Measurements from ENCODE around the gene DNAH5. TPM values are rescaled to one million over a fixed set of nuclear protein-coding genes. Genes with fewer than 3 reads are reported as not detected.
"Not testable (repeated sequence)": the region's sequence is repeated elsewhere in the genome, so short reads cannot be mapped to it uniquely, and the experiment has no call there.

DNAH5 gene
- total RNA-seq, 1 donor from 2014 or later = 0.07 TPM

DNA sequence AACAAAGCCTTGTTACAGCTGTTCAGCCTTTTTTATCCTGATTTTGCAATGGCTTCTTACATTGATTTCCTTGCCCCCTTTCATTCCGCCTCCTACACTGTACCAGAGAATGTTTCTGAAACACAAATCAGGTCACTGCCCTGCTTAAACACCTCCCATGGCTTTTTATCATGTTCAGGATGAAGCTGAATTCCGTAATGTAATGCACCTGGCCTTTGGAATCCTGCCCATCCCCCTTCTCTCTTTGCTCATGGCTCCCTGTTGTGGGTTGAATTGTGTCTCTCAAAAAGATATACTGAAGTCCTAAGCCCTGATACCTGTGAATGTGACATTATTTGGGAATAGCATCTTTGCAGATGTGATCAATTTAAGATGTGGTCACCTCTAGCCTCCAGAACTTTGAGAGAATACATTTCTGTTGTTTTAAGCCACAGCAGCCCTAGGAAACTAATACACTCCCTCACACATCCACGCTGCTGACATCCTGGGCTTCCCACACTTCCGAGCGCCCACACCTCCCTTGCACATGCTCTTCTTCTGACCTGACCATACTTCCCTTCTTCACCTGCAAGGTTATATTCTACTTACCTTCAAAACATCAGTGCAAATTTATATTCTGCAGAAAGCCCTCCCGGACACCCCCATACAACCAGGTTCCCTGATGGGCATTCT is 101.2 kb downstream of the DNAH5 start:
- no peak for DNase-seq (ENCODE audit: low read depth, low spot score)

DNA sequence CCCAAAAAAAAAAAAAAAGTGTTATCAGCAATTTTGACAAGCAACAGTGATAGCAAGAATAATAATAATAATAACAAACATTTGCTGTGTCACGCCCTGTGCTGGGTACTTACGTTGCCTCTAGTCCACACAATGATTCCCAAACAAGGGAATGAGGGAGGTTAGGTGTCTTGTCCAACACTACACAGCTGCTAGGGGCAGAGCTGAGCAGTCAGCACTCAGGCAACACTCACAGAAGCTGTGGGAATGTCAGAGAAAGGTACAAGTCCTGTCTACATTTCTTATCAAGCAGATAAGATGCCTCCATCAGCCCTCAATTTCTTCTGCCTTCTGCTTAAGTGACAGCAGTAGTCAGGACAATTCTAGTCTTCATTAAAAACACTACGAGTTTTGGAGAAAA is 111.0 kb downstream of the DNAH5 start:
- DNase-seq (ENCODE audit: low read depth, low spot score) = no peak

DNA sequence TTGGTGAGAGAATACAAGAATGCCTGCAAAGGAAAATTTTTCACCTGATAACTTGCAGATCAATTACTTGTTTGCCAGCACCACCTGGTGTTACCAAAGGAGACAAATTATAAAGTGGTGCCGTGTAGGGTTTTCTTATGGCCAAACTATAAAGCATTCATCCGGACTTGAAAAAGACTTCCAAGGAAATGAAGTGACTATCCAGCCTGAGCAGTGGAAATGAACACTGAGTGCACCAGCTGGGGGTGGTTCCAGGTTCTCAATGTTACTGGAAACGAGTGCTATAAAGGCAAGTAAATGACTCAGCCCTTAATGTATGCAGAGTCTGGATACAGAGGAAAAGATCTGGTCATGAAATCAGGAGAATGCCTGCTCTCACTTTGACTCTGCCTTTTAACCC is 113.1 kb downstream of the DNAH5 start:
- no peak for DNase-seq (ENCODE audit: low read depth, low spot score)

DNA sequence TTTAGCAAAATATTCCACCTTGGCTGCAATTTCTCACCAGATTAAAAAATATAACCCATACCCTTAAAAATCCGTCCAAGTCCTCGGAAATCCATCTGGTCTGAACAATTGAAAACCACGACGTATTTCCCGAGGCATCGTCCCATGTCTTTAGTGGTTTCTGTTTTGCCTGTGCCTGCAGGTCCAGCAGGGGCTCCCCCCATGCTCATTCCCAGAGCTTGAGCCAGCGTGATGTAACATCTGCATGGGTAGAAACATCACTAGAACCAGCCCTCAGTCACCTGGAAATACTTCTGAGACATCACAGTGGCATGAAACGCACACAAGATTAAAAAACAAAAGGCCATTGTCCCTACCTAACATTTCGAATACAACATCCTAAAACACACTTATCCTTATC is 114.0 kb downstream of the DNAH5 start:
- DNase-seq (ENCODE audit: low read depth, low spot score) = no peak

DNA sequence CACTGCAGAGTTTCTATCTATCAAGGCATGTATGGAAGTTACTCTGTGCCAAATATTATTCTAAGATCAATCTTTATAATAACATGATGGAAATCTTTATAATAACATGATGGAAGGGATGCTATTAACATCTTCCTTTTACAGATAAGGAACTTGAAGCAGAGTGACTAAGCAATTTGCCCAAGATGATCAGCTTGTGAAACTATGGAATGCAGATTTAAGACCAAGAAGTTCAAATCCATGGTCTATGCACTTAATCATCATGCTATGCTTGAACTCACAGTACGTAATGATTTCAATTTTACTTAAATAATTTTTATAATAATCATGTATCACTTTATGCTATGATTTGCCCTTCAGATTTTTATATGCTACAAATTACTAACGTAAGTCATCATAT is 123.1 kb downstream of the DNAH5 start:
- DNase-seq (ENCODE audit: low read depth, low spot score) = no peak

DNA sequence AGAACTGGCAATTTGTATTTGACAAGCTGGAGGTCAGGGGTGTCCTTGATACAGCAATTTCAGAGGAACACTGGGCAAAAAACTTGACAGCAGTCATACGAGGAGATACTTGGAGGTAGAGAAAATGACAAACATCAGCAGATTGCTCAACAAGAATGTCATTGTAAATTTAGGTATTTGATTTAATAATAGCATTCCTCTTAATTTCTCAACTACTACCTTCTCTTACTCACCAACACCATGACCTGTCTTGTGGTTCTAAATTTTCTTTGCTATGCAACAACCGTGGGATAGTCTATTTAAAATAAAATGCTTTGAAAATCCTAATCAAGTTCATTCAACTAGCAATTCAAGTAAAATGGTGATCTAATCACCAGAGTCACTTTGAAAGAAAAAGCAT is 128.4 kb downstream of the DNAH5 start:
- no peak for DNase-seq (ENCODE audit: low read depth, low spot score)

DNA sequence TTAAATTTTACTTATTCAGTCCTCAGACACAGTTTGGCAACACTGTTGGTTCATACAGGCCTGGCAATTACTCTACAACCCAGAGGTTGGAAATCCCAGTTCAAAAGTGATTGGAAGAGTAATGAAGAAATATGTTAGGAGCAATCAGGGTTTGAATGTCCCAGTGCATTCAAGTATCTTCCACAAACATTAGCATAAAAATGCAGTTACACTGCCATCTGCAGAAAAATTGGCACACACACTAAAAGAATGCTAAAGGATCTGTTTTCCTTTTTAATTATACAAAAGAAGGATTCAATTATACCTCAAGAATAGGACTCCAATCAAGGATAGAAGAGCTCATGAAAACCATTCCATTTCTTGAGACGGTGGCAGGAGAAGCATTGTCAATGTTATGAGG is 130.2 kb downstream of the DNAH5 start:
- DNase-seq (ENCODE audit: low read depth, low spot score) = no peak

DNA sequence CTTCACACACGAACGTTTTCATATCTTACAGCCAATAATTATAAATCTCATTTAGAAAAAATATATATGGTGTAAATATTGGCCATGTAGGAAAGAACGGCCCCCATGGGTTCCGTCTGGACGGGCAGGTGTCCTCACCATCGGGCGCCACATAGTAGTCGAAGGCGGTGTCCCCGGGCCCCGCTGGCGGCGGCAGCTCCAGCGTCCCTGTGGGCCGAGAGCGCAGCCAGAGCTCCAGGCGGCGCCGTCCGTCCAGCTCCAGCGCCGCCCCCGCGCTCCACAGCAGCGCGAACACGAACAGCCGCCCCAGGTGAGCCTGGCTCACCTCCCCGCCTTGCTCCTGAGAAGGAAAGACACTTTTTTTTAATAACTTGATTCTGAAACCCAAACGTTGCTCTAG is 134.6 kb downstream of the DNAH5 start:
- no peak for DNase-seq (ENCODE audit: low read depth, low spot score)

DNA sequence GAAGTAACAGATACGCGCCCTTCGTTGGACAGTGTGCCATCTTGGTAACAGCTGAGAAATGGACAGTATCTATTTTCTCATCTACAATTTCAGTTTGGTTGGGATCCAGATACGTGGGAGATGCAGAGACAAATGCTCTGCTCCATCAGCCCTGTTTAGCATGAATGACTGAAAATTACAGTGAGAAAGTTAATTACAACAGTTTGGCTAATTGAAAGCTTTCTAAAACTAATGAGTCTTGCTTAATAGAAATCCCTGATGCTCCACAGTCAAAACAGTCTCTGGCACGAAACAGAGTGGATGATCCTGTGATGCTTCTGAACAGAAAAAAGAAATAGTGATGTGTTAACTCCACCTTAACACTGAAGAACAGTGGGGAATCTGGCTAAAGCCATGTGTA is 140.2 kb downstream of the DNAH5 start:
- DNase-seq (ENCODE audit: low read depth, low spot score) = no peak

DNA sequence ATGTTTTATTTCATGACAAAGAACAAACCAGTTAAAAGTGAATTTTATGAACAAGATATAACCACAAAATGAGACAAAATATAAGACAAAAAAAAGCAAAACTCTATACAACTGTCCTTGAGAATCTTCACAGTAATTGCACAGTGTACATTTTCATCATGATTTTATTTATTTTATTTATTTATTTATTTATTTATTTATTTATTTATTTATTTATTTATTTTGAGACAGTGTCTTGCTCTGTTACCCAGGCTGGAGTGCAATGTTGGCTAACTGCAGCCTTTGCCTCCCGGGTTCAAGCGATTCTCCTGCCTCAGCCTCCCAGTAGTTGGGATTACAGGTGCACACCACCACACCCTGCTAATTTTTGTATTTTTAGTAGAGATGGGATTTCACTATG is 145.9 kb downstream of the DNAH5 start:
- not testable (repeated sequence) for DNase-seq (ENCODE audit: low read depth, low spot score)

DNA sequence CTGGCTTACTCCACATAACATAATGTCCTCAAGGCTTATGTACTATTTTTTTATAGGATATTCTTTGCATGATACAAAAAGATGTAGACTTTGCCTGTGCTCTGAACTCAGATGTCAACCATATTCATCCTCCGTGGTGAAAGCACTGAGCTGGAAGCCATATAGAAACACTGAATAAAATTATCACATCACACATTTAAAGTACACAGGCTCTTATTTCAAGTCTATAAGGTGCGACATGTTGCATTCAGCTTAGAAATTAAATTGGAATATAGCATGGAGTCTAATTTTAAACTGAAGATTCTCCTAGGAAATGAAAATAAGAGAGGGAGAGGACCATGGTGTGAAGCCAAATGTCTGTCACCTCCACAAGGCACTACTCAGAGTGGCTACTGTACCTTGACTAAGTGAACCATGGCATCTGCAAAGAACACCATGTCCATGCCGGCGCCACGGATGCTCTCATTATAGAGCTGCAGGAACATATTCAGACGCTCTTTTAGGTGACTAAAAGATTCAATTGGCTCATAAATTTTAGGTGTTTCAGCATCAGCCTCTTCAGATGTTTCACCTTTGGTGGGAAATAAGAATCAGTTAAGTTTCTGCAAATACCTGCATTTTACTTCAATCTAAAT is 158.6 kb downstream of the DNAH5 start:
- DNase-seq (ENCODE audit: low read depth, low spot score) = no peak

DNA sequence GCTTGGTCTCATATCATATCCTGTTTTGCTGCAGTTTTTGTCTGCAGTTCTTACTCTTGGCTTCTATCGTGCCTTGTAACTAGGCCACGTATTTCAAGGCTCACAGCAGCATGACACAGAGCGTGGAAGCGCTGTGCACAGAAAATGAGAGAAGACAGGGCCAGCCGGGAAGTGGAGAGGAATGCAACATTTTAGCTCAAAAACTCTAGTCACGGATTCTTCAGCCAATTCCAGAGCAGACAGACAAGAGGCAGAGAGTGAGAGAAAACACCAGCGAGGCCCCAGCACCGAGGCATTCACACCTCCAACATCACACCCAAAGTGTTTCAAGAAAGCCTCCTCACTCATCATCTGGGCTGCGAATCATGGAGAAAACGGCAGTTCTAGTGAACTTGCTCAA is 160.8 kb downstream of the DNAH5 start:
- DNase-seq (ENCODE audit: low read depth, low spot score) = no peak

DNA sequence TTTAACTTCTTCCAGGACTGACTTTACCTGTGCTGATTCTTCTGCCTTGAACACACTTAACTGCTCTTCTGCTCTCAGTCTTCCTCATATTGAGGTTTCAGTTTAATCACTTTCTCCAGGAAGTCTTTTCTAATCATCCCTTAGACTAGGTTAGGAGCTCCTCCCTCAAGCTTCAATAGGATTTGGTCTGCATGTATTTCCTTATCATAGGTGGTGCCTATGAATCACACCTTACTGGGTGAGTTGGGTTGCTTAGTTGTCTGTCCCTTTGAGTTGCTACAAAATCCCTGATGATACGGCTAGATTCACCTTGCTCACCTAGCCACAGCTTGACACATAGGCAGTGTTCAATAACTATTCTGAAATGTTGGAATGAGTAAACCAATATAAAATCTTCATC is 164.4 kb downstream of the DNAH5 start:
- no peak for DNase-seq (ENCODE audit: low read depth, low spot score)

DNA sequence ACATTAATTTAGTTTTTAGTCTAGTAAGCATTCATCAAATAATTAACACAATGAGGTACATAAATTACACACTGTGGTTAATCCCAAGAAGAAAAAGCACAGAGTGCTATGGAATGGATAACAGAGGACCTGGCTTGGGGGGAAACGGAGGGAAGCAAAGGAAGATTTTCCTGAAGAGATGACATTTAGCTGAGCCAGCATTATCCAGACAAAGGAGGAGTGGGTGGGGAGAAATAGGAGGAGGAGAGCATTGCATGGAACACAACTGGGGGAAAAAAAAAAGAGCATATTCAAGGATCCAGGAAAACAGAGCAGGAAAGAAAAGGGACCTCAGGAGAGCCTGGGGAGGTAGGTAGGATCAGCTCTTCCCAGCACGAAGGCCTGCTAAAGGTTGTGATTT is 170.8 kb downstream of the DNAH5 start:
- DNase-seq (ENCODE audit: low read depth, low spot score) = no peak

DNA sequence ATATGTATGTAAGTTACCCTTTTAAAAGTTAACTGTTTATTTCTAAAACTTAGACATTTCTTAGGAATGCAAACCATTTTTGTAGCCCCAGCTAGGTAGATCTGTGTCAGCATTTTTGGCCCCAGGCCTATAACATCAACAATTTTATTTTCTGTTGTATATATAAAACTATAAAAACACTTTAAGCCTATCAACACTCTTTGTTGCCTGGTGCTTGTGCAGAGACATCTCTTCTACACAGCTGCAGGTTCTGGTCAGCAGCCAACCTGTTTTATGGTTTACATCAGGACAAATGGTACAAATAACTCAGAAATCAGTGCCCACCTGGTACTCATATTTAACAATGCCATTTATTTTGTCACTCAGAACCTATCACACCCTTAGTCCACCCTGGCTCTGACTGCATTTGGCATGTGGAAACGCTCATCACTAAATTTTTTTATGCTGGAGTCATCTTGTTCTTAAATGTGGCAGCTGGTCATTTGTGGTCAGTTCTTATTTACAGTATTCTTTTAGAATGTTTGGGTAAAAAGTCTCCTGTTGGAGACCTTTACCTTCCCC is 173.4 kb downstream of the DNAH5 start:
- DNase-seq (ENCODE audit: low read depth, low spot score) = no peak

DNA sequence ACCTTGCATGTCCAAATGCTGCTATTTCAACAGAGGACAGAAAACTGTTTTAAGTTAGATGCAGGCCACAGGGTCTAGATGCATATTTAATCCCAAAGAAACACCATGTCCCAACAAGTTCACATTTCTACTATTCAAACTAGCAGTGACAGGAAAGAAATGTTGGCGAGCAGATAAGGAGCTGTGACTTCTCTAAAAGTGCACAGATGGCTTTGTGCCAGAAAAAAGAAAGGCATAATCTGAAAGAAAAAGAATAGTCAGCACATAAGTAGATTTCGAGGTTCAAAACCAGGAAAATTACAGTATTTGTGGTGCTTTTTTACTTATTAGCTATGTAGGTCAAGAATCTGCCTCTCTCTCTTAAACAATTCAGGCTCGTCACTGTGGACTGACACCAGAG is 178.3 kb downstream of the DNAH5 start:
- no peak for DNase-seq (ENCODE audit: low read depth, low spot score)

DNA sequence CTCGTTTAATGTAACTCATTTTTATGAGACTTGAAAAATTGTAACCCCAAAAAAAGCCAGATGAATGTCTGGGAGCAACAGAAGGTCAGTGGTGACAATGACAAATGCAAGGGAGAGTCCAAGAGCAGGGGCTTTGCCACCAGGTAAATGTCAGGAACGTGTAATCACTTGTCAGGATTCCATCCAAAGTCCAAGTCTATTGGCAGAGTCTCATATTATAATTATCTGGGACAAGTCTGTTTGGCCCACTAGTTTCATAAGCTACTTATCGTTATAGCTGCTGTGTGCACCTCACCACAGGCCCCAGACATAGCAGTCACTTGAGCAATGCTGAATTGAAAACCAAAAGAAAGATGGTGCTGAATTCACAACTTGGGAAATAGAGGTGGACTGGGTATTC is 180.8 kb downstream of the DNAH5 start:
- no peak for DNase-seq (ENCODE audit: low read depth, low spot score)

DNA sequence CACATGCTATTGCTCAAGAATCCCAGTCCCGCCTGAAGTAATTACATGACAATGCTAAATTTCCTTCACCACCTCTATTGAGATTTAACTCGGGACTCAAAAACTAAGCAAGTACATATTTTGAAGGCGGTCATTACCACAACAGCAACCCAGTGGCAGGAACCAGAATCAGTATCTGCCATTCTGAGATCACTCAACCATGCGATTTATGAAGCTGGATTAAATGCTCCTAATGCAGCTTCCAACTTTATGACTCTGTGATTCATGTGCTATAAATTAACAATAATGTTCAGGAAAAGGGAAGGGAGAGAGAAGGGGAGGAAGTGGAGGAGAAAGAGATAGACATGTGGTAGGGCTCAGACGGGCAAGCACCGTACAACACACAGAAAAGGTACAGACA is 194.7 kb downstream of the DNAH5 start:
- no peak for DNase-seq (ENCODE audit: low read depth, low spot score)

DNA sequence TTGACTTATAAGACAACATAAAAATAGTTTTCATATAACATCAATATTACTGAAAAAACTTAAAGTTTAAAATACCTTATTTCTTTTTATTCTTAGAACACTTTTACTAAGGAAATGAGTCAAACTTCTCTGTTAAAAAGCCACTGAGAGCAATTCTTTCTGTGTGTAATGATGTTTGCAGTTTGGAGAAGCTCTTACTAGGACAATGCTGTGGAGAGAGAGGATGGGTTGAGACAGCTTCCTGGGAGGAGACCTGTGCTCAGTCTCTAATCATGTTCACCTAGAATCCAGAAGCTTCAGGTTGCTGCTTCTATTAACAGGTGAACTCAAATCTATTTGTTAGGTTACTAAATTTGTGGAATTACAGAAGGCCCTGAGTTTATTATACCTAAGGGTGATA is 198.5 kb downstream of the DNAH5 start:
- no peak for DNase-seq (ENCODE audit: low read depth, low spot score)

DNA sequence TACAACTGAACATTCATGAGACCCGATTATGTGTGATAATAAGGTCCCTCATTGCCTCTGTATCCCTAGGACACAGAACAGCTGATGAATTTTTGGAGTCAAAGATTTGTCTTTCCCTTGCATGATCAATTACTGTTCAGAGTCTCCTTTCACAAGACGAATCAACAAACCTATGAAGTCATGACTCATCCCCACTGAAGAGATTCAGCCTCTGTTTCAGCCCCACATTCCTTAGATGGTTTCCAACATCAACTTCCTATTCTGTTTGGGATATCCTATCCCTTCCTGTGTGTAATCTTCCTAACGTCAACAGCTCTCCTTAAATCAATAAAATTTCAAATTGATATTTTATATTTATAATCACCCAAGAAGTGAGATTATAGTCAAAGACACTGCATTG is 199.0 kb downstream of the DNAH5 start:
- peak; percentile 4 for DNase-seq (ENCODE audit: low read depth, low spot score)

DNA sequence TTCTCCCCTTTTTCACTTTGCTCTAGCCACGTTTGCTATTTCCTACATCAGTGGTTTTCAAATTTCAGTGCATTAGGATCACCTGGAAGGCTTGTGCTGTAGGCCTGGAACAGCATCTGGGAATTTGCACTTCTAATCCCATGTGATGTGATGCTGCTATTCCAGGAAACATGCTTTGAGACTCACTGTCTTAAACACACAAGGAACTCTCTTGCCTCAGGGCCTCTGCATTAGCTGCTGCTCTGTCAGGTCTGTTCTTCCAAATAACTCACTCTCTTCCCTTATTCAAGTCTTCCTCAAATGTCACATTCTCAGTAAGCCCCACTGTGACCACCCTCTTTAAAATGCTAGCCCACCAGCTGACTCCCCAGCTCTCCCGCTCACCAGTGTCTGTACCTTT is 204.0 kb downstream of the DNAH5 start:
- DNase-seq (ENCODE audit: low read depth, low spot score) = no peak

DNA sequence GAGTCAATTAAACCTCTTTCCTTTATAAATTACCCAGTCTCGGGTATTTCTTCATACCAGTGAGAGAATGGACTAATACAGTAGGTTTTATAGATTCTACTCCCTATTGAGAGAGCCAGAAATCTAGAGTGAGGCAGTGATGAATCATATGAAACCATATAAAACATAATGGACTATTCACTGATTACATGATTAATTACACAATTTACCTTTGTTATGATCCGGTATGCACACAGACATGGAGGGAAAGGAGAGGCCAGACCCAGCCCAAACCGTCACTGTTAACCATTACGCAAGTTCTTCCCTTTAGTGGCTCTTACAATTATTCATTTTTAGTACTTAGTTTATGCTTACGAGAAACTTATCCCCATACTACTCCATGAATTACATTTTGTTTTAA is 205.0 kb downstream of the DNAH5 start:
- no peak for DNase-seq (ENCODE audit: low read depth, low spot score)

DNA sequence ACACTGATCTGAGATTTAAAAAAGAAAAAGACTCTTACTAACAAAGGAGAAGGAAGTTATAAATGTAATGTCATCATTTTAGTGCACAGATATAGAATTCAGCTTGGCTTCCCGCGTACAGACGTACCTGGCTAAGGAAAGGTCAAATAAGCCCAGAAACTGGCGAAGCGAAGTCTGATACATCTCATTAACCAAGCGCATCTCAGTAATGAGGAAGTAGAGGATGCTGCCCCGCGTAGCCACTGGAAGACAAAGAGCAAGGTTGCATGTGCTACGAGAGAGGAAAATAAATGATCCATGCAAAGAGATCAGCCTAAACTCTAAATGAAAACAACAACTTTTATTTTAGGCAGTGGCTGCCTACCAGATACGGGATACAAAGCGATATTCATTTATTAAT is 208.8 kb downstream of the DNAH5 start:
- DNase-seq (ENCODE audit: low read depth, low spot score) = no peak
